HepG2 (cell line): ENCODE measurements around the gene COQ8A. TPM values are rescaled to one million over a fixed set of nuclear protein-coding genes. Genes with fewer than 3 reads are reported as not detected.
A peak's percentile ranks its signal among the peaks of the same experiment; 100 is the strongest.

Source experiments
- BHLHE40 ChIP-seq: IDR thresholded peaks from 2 replicates; pipeline ENCODE4 v1.6.1; 2011; ENCODE audit warnings: low read length, improper control_type of control experiment
- BRCA1 ChIP-seq: sonication (generic); formaldehyde crosslinking; IDR thresholded peaks from 2 replicates; pipeline ENCODE4 v1.4.0; 2020; ENCODE audit warnings: missing genetic modification reagents
- CREB1 ChIP-seq, 2 experiments: fragments of 450-650 bp in 1 of 2; IDR thresholded peaks; 2 replicates each; pipeline ENCODE4 v1.6.1; 2016 to 2017; ENCODE audit warnings: control low read depth in 1 of 2, mild to moderate bottlenecking in 1 of 2, missing compliant biosample characterization in 1 of 2, missing genetic modification characterization in 1 of 2
- FOXC1 ChIP-seq: sonication (generic); formaldehyde crosslinking; IDR thresholded peaks from 2 replicates; pipeline ENCODE4 v1.8.0; 2022; ENCODE audit warnings: mild to moderate bottlenecking, missing genetic modification reagents, borderline replicate concordance
- FOXK2 ChIP-seq: fragments of 450-650 bp; IDR thresholded peaks from 2 replicates; pipeline ENCODE4 v1.6.1; 2016
- HOXA5 ChIP-seq: sonication (generic); formaldehyde crosslinking; IDR thresholded peaks from 2 replicates; pipeline ENCODE4 v1.4.0; 2020; ENCODE audit warnings: missing genetic modification reagents
- MIER3 ChIP-seq: IDR thresholded peaks from 2 replicates; pipeline ENCODE4 v1.6.1; 2016; ENCODE audit warnings: missing compliant biosample characterization, borderline replicate concordance
- NAIF1 ChIP-seq: sonication (generic); formaldehyde crosslinking; IDR thresholded peaks from 2 replicates; pipeline ENCODE4 v1.5.0; 2020; ENCODE audit warnings: mild to moderate bottlenecking, missing genetic modification reagents, borderline replicate concordance
- NFATC3 ChIP-seq: sonication (generic); formaldehyde crosslinking; IDR thresholded peaks from 2 replicates; pipeline ENCODE4 v1.5.1; 2020; ENCODE audit warnings: mild to moderate bottlenecking, missing genetic modification reagents
- NR1H2 ChIP-seq: sonication (generic); formaldehyde crosslinking; IDR thresholded peaks from 2 replicates; pipeline ENCODE4 v1.8.1; 2022; ENCODE audit warnings: low read depth, missing genetic modification reagents, borderline replicate concordance
- REL ChIP-seq: sonication (generic); formaldehyde crosslinking; conservative IDR thresholded peaks from 2 replicates; pipeline ENCODE4 v1.8.0; 2022; ENCODE audit warnings: mild to moderate bottlenecking, missing genetic modification reagents, moderate library complexity
- TEAD2 ChIP-seq: sonication (generic); formaldehyde crosslinking; IDR thresholded peaks from 2 replicates; pipeline ENCODE4 v1.9.0; 2021; ENCODE audit warnings: missing genetic modification reagents
- ZNF263 ChIP-seq: sonication (generic); formaldehyde crosslinking; IDR thresholded peaks from 2 replicates; pipeline ENCODE4 v1.4.0; 2020; ENCODE audit warnings: missing genetic modification reagents
- ZNF468 ChIP-seq: sonication (generic); formaldehyde crosslinking; IDR thresholded peaks from 2 replicates; pipeline ENCODE4 v1.8.0; 2022; ENCODE audit warnings: mild to moderate bottlenecking, moderate library complexity, missing genetic modification reagents
- polyA plus RNA-seq, 8 experiments: library from polyadenylated mRNA; depleted of rRNA in 3 of 8; stranded (reverse) in 7 of 8; unstranded in 1 of 8; fragments of >200 nt; fragmentation: Illumina TruSeq in 4 of 8; extraction: Trizol in 4 of 8; gene quantifications; 2 replicates each; pipeline versions ENCODE4 v1.2.1 to v1.2.3, GENCODE V29; 2011 to 2016; ENCODE audit warnings: low read depth in 4 of 8, missing spikeins in 1 of 8, mixed read lengths in 1 of 8; ENCODE audit not compliant: insufficient read depth in 1 of 8
- total RNA-seq, 5 experiments: library from RNA; depleted of rRNA; stranded (reverse); fragments of >200 nt; fragmentation: Illumina TruSeq; extraction: Trizol; gene quantifications; 2 replicates each; pipeline ENCODE4 v1.2.3, GENCODE V29; 2016; ENCODE audit warnings: low read depth in 1 of 5
- TF ChIP-seq, protein P1 (sequence below): sonication (generic); formaldehyde crosslinking; IDR thresholded peaks from 2 replicates; pipeline ENCODE4 v1.4.0; 2020; ENCODE audit warnings: missing genetic modification reagents
- TF ChIP-seq, protein P2 (sequence below): IDR thresholded peaks from 2 replicates; pipeline ENCODE4 v1.6.1; 2016; ENCODE audit warnings: low read depth, missing genetic modification reagents, missing compliant biosample characterization
- TF ChIP-seq, protein P3 (sequence below): sonication (generic); formaldehyde crosslinking; IDR thresholded peaks from 2 replicates; pipeline ENCODE4 v1.4.0; 2020; ENCODE audit warnings: missing genetic modification reagents

The COQ8A gene
- total and polyA plus RNA-seq, 2 of the 13 experiments (the other 11 are each of a cell fraction or from before 2014, with no cell fraction given): 60.4 to 88.7 TPM

- TF ChIP-seq ZNF468 (CRISPR knock-in tag) (0 out of 2 replicates have a peak, but pooled peaks have one; percentile 52), CREB1 (IDR thresholded peaks at IDR 0.05) (peak; percentile 85), CREB1 (CRISPR knock-in tag; IDR thresholded peaks at IDR 0.05) (peak; percentile 76; the same call in 1 of the 2 replicates), NAIF1 (peak; percentile 10; the same call in 1 of the 2 replicates), NFATC3 (no peak), ZNF263 (CRISPR knock-in tag) (peak; percentile 12; the same call in 1 of the 2 replicates), FOXC1 (CRISPR knock-in tag) (0 out of 2 replicates have a peak, but pooled peaks have one; percentile 15), MIER3 (CRISPR knock-in tag) (no peak), FOXK2 (0 out of 2 replicates have a peak, but pooled peaks have one; percentile 43), NR1H2 (CRISPR knock-in tag) (no peak), REL (CRISPR knock-in tag) (peak; percentile 83), BRCA1 (no peak; the same call in 1 of the 2 replicates), BHLHE40 (peak; percentile 95), TEAD2 (CRISPR knock-in tag) (no peak), HOXA5 (CRISPR knock-in tag) (peak; percentile 86; the same call in 1 of the 2 replicates)
- TF ChIP-seq, protein P1, sequence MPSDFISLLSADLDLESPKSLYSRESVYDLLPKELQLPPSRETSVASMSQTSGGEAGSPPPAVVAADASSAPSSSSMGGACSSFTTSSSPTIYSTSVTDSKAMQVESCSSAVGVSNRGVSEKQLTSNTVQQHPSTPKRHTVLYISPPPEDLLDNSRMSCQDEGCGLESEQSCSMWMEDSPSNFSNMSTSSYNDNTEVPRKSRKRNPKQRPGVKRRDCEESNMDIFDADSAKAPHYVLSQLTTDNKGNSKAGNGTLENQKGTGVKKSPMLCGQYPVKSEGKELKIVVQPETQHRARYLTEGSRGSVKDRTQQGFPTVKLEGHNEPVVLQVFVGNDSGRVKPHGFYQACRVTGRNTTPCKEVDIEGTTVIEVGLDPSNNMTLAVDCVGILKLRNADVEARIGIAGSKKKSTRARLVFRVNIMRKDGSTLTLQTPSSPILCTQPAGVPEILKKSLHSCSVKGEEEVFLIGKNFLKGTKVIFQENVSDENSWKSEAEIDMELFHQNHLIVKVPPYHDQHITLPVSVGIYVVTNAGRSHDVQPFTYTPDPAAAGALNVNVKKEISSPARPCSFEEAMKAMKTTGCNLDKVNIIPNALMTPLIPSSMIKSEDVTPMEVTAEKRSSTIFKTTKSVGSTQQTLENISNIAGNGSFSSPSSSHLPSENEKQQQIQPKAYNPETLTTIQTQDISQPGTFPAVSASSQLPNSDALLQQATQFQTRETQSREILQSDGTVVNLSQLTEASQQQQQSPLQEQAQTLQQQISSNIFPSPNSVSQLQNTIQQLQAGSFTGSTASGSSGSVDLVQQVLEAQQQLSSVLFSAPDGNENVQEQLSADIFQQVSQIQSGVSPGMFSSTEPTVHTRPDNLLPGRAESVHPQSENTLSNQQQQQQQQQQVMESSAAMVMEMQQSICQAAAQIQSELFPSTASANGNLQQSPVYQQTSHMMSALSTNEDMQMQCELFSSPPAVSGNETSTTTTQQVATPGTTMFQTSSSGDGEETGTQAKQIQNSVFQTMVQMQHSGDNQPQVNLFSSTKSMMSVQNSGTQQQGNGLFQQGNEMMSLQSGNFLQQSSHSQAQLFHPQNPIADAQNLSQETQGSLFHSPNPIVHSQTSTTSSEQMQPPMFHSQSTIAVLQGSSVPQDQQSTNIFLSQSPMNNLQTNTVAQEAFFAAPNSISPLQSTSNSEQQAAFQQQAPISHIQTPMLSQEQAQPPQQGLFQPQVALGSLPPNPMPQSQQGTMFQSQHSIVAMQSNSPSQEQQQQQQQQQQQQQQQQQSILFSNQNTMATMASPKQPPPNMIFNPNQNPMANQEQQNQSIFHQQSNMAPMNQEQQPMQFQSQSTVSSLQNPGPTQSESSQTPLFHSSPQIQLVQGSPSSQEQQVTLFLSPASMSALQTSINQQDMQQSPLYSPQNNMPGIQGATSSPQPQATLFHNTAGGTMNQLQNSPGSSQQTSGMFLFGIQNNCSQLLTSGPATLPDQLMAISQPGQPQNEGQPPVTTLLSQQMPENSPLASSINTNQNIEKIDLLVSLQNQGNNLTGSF (CRISPR knock-in tag): no peak; the same call in 1 of the 2 replicates
- TF ChIP-seq, protein P2, sequence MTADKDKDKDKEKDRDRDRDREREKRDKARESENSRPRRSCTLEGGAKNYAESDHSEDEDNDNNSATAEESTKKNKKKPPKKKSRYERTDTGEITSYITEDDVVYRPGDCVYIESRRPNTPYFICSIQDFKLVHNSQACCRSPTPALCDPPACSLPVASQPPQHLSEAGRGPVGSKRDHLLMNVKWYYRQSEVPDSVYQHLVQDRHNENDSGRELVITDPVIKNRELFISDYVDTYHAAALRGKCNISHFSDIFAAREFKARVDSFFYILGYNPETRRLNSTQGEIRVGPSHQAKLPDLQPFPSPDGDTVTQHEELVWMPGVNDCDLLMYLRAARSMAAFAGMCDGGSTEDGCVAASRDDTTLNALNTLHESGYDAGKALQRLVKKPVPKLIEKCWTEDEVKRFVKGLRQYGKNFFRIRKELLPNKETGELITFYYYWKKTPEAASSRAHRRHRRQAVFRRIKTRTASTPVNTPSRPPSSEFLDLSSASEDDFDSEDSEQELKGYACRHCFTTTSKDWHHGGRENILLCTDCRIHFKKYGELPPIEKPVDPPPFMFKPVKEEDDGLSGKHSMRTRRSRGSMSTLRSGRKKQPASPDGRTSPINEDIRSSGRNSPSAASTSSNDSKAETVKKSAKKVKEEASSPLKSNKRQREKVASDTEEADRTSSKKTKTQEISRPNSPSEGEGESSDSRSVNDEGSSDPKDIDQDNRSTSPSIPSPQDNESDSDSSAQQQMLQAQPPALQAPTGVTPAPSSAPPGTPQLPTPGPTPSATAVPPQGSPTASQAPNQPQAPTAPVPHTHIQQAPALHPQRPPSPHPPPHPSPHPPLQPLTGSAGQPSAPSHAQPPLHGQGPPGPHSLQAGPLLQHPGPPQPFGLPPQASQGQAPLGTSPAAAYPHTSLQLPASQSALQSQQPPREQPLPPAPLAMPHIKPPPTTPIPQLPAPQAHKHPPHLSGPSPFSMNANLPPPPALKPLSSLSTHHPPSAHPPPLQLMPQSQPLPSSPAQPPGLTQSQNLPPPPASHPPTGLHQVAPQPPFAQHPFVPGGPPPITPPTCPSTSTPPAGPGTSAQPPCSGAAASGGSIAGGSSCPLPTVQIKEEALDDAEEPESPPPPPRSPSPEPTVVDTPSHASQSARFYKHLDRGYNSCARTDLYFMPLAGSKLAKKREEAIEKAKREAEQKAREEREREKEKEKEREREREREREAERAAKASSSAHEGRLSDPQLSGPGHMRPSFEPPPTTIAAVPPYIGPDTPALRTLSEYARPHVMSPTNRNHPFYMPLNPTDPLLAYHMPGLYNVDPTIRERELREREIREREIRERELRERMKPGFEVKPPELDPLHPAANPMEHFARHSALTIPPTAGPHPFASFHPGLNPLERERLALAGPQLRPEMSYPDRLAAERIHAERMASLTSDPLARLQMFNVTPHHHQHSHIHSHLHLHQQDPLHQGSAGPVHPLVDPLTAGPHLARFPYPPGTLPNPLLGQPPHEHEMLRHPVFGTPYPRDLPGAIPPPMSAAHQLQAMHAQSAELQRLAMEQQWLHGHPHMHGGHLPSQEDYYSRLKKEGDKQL (CRISPR knock-in tag): no peak
- TF ChIP-seq, protein P3, sequence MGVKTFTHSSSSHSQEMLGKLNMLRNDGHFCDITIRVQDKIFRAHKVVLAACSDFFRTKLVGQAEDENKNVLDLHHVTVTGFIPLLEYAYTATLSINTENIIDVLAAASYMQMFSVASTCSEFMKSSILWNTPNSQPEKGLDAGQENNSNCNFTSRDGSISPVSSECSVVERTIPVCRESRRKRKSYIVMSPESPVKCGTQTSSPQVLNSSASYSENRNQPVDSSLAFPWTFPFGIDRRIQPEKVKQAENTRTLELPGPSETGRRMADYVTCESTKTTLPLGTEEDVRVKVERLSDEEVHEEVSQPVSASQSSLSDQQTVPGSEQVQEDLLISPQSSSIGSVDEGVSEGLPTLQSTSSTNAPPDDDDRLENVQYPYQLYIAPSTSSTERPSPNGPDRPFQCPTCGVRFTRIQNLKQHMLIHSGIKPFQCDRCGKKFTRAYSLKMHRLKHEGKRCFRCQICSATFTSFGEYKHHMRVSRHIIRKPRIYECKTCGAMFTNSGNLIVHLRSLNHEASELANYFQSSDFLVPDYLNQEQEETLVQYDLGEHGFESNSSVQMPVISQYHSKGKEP (CRISPR knock-in tag): no peak
These were observed at the start of gene COQ8A (continued) for GRCh38 chr1:226940029-226940805.
